Astrocyte of the cerebellum (primary cell): ENCODE results near the gene MFSD2B.

Experiments used
- DNase-seq: peaks from one replicate; pipeline ENCODE4 v3.0.0-alpha.2; 2011; ENCODE audit warnings: low read depth
- H3K4me3 ChIP-seq: 2 replicates; pipeline ENCODE4 v1.5.1; 2011; ENCODE audit warnings: mild to moderate bottlenecking, low read depth, low read length, moderate library complexity
- CTCF ChIP-seq: IDR thresholded peaks from 2 replicates; pipeline ENCODE4 v1.5.1; 2012; ENCODE audit warnings: low read length, low read depth, moderate library complexity, mild to moderate bottlenecking; ENCODE audit errors: missing control alignments
- in situ Hi-C: cut with HindIII; loops from 2 replicates; pipeline ENCODE4 v1.10.0; 2017; ENCODE audit warnings: low sequenced_read_pairs

MFSD2B gene

GRCh38 chr2:24058564-24059271 is 48.8 kb downstream of the MFSD2B start:
- in situ Hi-C loops: no loop called here
- no peak for TF ChIP-seq CTCF
- no peak for DNase-seq
- no peak overlapping the region for H3K4me3 ChIP-seq

GRCh38 chr2:24065341-24065740 is 55.5 kb downstream of the MFSD2B start:
- no peak for TF ChIP-seq CTCF
- in situ Hi-C loops: loop anchor here (5.0 kb wide), 1 partner anchor 238 kb away; no protein-coding TSS in a partner anchor
- no peak overlapping the region for H3K4me3 ChIP-seq
- no peak for DNase-seq

GRCh38 chr2:24072259-24072658 is 62.4 kb downstream of the MFSD2B start:
- in situ Hi-C loops: no loop called here
- no peak overlapping the region for H3K4me3 ChIP-seq
- DNase-seq: no peak
- TF ChIP-seq CTCF: no peak

GRCh38 chr2:24073816-24074215 is 63.9 kb downstream of the MFSD2B start:
- H3K4me3 ChIP-seq: no peak overlapping the region
- in situ Hi-C loops: no loop called here
- no peak for DNase-seq
- TF ChIP-seq CTCF: no peak

GRCh38 chr2:24075259-24075658 is 65.4 kb downstream of the MFSD2B start:
- TF ChIP-seq CTCF: no peak
- peak overlapping the region; percentile 98 for H3K4me3 ChIP-seq
- in situ Hi-C loops: no loop called here
- DNase-seq: no peak
